GM19238 (cell line): Measurements from ENCODE around the gene SLC35E2B.
"Not testable (repeated sequence)": the region's sequence is repeated elsewhere in the genome, so short reads cannot be mapped to it uniquely, and the experiment has no call there.

ENCODE experiments used
- DNase-seq: peaks from one replicate; pipeline ENCODE4 v3.0.0; 2011; ENCODE audit warnings: low spot score; ENCODE audit not compliant: insufficient read length

Gene SLC35E2B

GRCh38 chr1:1676087-1676486 is 16.5 kb downstream of the SLC35E2B start:
- DNase-seq: not testable (repeated sequence)

GRCh38 chr1:1675218-1675617 is 17.4 kb downstream of the SLC35E2B start:
- DNase-seq: not testable (repeated sequence)

- not testable (repeated sequence) for DNase-seq
These were observed 17.8 kb downstream of the SLC35E2B start for GRCh38 chr1:1674806-1675205.

- DNase-seq: no peak
These were observed 20.2 kb downstream of the SLC35E2B start for GRCh38 chr1:1672181-1672965.

GRCh38 chr1:1671365-1672119 is 21.1 kb downstream of the SLC35E2B start:
- DNase-seq: no peak

- DNase-seq: no peak
These were observed 21.7 kb downstream of the SLC35E2B start for GRCh38 chr1:1670866-1671265.

- DNase-seq: no peak
These were observed 22.8 kb downstream of the SLC35E2B start for GRCh38 chr1:1669468-1670440.

- DNase-seq: no peak
These were observed 26.1 kb downstream of the SLC35E2B start for GRCh38 chr1:1666526-1666925.

GRCh38 chr1:1665815-1666251 is 26.8 kb downstream of the SLC35E2B start:
- DNase-seq: no peak

GRCh38 chr1:1664941-1665814 is 27.4 kb downstream of the SLC35E2B start:
- DNase-seq: no peak

- not testable (repeated sequence) for DNase-seq
These were observed 28.3 kb downstream of the SLC35E2B start for GRCh38 chr1:1664318-1664717.

- DNase-seq: not testable (repeated sequence)
These were observed 29.6 kb downstream of the SLC35E2B start for GRCh38 chr1:1662830-1663560.

- DNase-seq: not testable (repeated sequence)
These were observed 30.2 kb downstream of the SLC35E2B start for GRCh38 chr1:1662392-1662791.

GRCh38 chr1:1658583-1659549 is 33.7 kb downstream of the SLC35E2B start, which contains the start of gene CDK11B:
CDK11B (minus strand) TSS chr1:1659004; CDS start chr1:1657485, 1,519 bp downstream.
- peak; percentile 87 for DNase-seq

GRCh38 chr1:1648265-1648664 is 44.3 kb downstream of the SLC35E2B start:
- not testable (repeated sequence) for DNase-seq

GRCh38 chr1:1647567-1648241 is 44.9 kb downstream of the SLC35E2B start:
- DNase-seq: not testable (repeated sequence)

- not testable (repeated sequence) for DNase-seq
These were observed 46.3 kb downstream of the SLC35E2B start for GRCh38 chr1:1646326-1646725.
